ENCODE results near the gene CDH13. TPM values are rescaled to one million over a fixed set of nuclear protein-coding genes. Genes with fewer than 3 reads are reported as not detected.

Gene CDH13
- total RNA-seq, 4 donors from 2014 or later: 12.5 to 35.9 (median 22.1) TPM

DNA sequence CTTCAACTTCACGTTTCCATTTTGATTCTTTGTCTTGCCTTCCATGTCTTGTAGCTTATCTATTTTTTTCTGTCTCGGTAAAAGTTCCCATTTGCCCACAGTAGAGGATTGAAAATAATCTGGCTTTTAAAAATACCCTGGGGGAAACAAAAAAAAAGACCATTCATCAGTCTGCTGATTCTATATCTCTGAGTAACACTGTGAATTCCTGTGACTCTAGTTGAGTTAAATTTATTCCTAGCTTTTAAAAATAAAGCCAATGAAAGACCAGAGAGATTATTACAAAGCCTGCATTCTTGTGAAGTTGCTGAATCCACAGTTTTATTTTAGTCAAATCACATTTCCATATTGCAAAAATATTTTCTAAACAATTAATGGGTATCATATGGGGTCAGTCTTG, 532.3 kb downstream of the CDH13 start:
- no peak for DNase-seq (ENCODE audit: low spot score)
- ATAC-seq (ENCODE audit: low FRiP score): no peak
- TF ChIP-seq, protein P1, sequence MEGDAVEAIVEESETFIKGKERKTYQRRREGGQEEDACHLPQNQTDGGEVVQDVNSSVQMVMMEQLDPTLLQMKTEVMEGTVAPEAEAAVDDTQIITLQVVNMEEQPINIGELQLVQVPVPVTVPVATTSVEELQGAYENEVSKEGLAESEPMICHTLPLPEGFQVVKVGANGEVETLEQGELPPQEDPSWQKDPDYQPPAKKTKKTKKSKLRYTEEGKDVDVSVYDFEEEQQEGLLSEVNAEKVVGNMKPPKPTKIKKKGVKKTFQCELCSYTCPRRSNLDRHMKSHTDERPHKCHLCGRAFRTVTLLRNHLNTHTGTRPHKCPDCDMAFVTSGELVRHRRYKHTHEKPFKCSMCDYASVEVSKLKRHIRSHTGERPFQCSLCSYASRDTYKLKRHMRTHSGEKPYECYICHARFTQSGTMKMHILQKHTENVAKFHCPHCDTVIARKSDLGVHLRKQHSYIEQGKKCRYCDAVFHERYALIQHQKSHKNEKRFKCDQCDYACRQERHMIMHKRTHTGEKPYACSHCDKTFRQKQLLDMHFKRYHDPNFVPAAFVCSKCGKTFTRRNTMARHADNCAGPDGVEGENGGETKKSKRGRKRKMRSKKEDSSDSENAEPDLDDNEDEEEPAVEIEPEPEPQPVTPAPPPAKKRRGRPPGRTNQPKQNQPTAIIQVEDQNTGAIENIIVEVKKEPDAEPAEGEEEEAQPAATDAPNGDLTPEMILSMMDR (IDR thresholded peaks at IDR 0.05): no peak

GRCh38 chr16:83160287-83161020, 533.7 kb downstream of the CDH13 start:
- no peak for ATAC-seq (ENCODE audit: low FRiP score)
- TF ChIP-seq, protein P1 (IDR thresholded peaks at IDR 0.05): no peak
- no peak for DNase-seq (ENCODE audit: low spot score)

GRCh38 chr16:83162791-83163190, 536.0 kb downstream of the CDH13 start:
- no peak for DNase-seq (ENCODE audit: low spot score)
- TF ChIP-seq, protein P1 (IDR thresholded peaks at IDR 0.05): no peak
- no peak for ATAC-seq (ENCODE audit: low FRiP score)

DNA sequence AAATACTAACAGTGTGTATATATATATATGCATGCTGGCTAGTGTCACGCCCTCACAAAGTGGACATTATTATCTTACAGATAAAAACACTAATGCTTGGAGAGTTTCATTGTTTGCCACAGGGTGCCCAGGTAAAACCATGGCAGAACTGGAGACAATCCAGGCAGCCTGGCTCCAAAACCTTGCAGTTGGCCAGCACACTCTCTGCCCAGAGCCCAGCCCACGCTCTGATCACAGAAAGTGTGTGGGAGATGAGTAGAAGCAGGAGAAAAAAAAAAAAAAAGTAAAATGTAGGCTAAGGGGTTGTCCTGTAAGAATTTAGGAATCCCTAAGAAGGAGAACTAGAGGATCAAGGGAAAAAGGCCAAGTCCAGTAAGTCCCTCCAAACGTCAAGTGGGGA, 538.0 kb downstream of the CDH13 start:
- DNase-seq (ENCODE audit: low spot score) (no peak), ATAC-seq (ENCODE audit: low FRiP score) (no peak)
- TF ChIP-seq, protein P1 (IDR thresholded peaks at IDR 0.05): no peak

GRCh38 chr16:83171396-83171795, 544.6 kb downstream of the CDH13 start:
- DNase-seq (ENCODE audit: low spot score): no peak
- no peak for ATAC-seq (ENCODE audit: low FRiP score)
- TF ChIP-seq, protein P1 (IDR thresholded peaks at IDR 0.05): no peak

GRCh38 chr16:83174671-83175070, 547.9 kb downstream of the CDH13 start:
- no peak for DNase-seq (ENCODE audit: low spot score)
- no peak for ATAC-seq (ENCODE audit: low FRiP score)
- TF ChIP-seq, protein P1 (IDR thresholded peaks at IDR 0.05): no peak

DNA sequence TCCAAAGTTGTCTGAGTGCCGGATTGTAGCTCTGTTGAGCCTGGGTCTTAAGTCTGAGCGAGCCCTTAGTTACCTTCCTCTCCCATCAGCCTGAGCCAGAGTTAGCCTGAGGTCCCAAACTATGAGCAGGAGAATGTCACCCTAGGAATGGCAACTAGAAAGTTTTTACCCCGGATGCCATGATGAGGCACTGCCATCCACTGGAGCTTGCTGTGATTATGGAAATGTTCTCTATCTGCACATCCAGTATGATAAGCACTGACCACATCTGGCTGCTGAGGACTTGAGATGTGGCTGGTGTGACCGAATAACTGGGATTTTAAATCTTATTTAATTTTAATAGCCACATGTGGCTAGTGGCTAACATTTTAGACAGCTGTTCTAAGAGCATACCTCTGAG, 550.0 kb downstream of the CDH13 start:
- ATAC-seq (ENCODE audit: low FRiP score) (no peak), DNase-seq (ENCODE audit: low spot score) (no peak)
- TF ChIP-seq, protein P1 (IDR thresholded peaks at IDR 0.05): no peak
